Tibial nerve (tissue), 4 donors: ENCODE results near the gene RNASE7. TPM values are rescaled to one million over a fixed set of nuclear protein-coding genes. Genes with fewer than 3 reads are reported as not detected.

Source experiments
- DNase-seq, 2 donors: peaks; one replicate each; pipeline ENCODE4 v3.0.0-alpha.2; 2019; ENCODE audit warnings: low spot score in 2 of 2
- H3K27ac ChIP-seq, 4 donors: fragments of 200-600 bp; sonication (generic) in 3 of 4; one replicate each; pipeline ENCODE4 v1.5.1; 2017 to 2019; ENCODE audit warnings: mild to moderate bottlenecking in 1 of 4
- H3K27me3 ChIP-seq, 2 donors: fragments of 200-600 bp; sonication (generic) in 1 of 2; one replicate each; pipeline versions ENCODE4 v1.5.1 to v1.6.0; 2017 to 2019
- H3K36me3 ChIP-seq, 3 donors: fragments of 200-600 bp; sonication (generic); one replicate each; pipeline ENCODE4 v1.5.1; 2018 to 2019
- H3K4me1 ChIP-seq, 4 donors: fragments of 200-600 bp; sonication (generic) in 3 of 4; one replicate each; pipeline ENCODE4 v1.5.1; 2017 to 2019
- H3K4me3 ChIP-seq, 4 donors: fragments of 200-600 bp; sonication (generic) in 3 of 4; one replicate each; pipeline ENCODE4 v1.5.1; 2017 to 2019; ENCODE audit warnings: mild to moderate bottlenecking in 1 of 4, moderate library complexity in 1 of 4
- H3K9me3 ChIP-seq, 4 donors: fragments of 200-600 bp; sonication (generic) in 3 of 4; one replicate each; pipeline ENCODE4 v1.5.1; 2017 to 2019
- EP300 ChIP-seq, 2 donors: sonication (generic); formaldehyde crosslinking; IDR thresholded peaks; one replicate each; pipeline ENCODE4 v1.6.1; 2017; ENCODE audit warnings: antibody characterized with exemption in 2 of 2, mild to moderate bottlenecking in 1 of 2
- POLR2A ChIP-seq, 2 donors: fragments of 450-650 bp; IDR thresholded peaks; one replicate each; pipeline ENCODE4 v1.6.1; 2017; ENCODE audit warnings: antibody characterized with exemption in 2 of 2, mild to moderate bottlenecking in 2 of 2, moderate library complexity in 2 of 2
- WGBS, 2 donors: methylation state at CpG; one replicate each; pipeline ENCODE4 v1.1.5; 2018; 5-methylcytosine and 5-hydroxymethylcytosine counted together
- total RNA-seq, 4 donors: library from RNA; depleted of rRNA; stranded (reverse); fragments of >200 nt; gene quantifications; one replicate each; pipeline ENCODE4 v1.1.0, GENCODE V29; 2016
- TF ChIP-seq, protein P1 (sequence below), 5 experiments: fragments of 200-600 bp in 3 of 5; fragments of 450-650 bp in 2 of 5; sonication (generic) in 3 of 5; IDR thresholded peaks; one replicate each; pipeline ENCODE4 v1.5.1; 2016 to 2019; ENCODE audit warnings: antibody characterized with exemption in 5 of 5, mild to moderate bottlenecking in 3 of 5, moderate library complexity in 2 of 5

RNASE7 gene
- total RNA-seq: not detected

- Histone ChIP-seq H3K36me3 (no peaks in the 10 kb centered on the region), H3K27me3 (no peaks in the 10 kb centered on the region), H3K4me3 (no peak within 1 kb of the TSS), H3K4me1 (peaks cover 0 to 53% (median 30%) of the 10 kb centered on the region in 4 donors), H3K27ac (no peak within 1 kb of the TSS), H3K9me3 (no peaks in the 10 kb centered on the region)
- TF ChIP-seq EP300 (IDR thresholded peaks at IDR 0.05) (no peak), POLR2A (IDR thresholded peaks at IDR 0.05) (no peak)
- TF ChIP-seq, protein P1, sequence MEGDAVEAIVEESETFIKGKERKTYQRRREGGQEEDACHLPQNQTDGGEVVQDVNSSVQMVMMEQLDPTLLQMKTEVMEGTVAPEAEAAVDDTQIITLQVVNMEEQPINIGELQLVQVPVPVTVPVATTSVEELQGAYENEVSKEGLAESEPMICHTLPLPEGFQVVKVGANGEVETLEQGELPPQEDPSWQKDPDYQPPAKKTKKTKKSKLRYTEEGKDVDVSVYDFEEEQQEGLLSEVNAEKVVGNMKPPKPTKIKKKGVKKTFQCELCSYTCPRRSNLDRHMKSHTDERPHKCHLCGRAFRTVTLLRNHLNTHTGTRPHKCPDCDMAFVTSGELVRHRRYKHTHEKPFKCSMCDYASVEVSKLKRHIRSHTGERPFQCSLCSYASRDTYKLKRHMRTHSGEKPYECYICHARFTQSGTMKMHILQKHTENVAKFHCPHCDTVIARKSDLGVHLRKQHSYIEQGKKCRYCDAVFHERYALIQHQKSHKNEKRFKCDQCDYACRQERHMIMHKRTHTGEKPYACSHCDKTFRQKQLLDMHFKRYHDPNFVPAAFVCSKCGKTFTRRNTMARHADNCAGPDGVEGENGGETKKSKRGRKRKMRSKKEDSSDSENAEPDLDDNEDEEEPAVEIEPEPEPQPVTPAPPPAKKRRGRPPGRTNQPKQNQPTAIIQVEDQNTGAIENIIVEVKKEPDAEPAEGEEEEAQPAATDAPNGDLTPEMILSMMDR (IDR thresholded peaks at IDR 0.05): no peak
- DNase-seq: no peak
- 74 to 77% methylated on average over 11 of the region's 11 CpGs for WGBS, 2 donors
Observed at GRCh38 chr14:21041676-21042433, at the start of gene RNASE7. TSS of gene RNASE7 (plus strand) at chr14:21042362. CDS start at chr14:21042993, 631 bp downstream.

- peaks cover 0 to 72% (median 29%) of the 10 kb centered on the region in 3 donors for H3K36me3 ChIP-seq
Observed at GRCh38 chr14:20996521-20996920, 45.6 kb upstream of the RNASE7 start.

GRCh38 chr14:20997115-20997514 lies 45.0 kb upstream of the RNASE7 start:
- TF ChIP-seq EP300 (IDR thresholded peaks at IDR 0.05): no peak
- TF ChIP-seq, protein P1 (IDR thresholded peaks at IDR 0.05): no peak
- TF ChIP-seq POLR2A (IDR thresholded peaks at IDR 0.05): no peak
- no peaks in the 10 kb centered on the region for H3K9me3 ChIP-seq
- no peak overlapping the region for H3K27ac ChIP-seq
- peaks cover 0 to 66% (median 29%) of the 10 kb centered on the region in 3 donors for H3K36me3 ChIP-seq
- no peak for DNase-seq
- WGBS, 2 donors: 61 to 71% methylated on average over 4 of the region's 4 CpGs
- no peak overlapping the region for H3K4me3 ChIP-seq
- H3K4me1 ChIP-seq: peaks cover 0 to 3% (median 0%) of the 10 kb centered on the region in 4 donors
- H3K27me3 ChIP-seq: no peaks in the 10 kb centered on the region

More at GRCh38 chr14:20996521-20996920, 45.6 kb upstream of the RNASE7 start:
- H3K27ac ChIP-seq: no peak overlapping the region
- no peaks in the 10 kb centered on the region for H3K27me3 ChIP-seq
- WGBS, 2 donors: 82 to 89% methylated on average over 14 of the region's 14 CpGs
- no peaks in the 10 kb centered on the region for H3K9me3 ChIP-seq
- DNase-seq: no peak
- H3K4me3 ChIP-seq: no peak overlapping the region
- peaks cover 0 to 9% (median 2%) of the 10 kb centered on the region in 4 donors for H3K4me1 ChIP-seq
- TF ChIP-seq, protein P1 (IDR thresholded peaks at IDR 0.05): no peak
- TF ChIP-seq POLR2A (IDR thresholded peaks at IDR 0.05) (no peak), EP300 (IDR thresholded peaks at IDR 0.05) (no peak)

DNA sequence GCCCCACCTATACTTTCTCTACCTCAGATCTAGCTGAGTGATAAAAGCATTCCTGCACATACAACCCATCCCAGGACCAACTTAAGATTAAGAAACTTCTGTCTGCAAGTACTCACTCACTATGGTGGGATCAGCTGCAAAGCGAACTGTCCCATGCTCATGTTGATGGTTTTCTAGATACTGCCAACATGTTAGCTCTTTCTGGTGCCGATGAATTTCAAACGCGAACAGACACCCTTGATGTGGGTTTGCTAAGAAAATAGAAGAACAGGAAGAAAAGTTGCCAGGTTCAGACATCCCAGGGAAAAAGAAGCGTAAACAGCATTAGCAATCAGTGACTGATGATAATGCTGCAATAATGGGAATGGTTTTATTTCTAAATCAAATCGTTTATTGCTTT lies 44.6 kb upstream of the RNASE7 start:
- no peak overlapping the region for H3K4me3 ChIP-seq
- no peak overlapping the region for H3K27ac ChIP-seq
- H3K27me3 ChIP-seq: no peaks in the 10 kb centered on the region
- no peaks in the 10 kb centered on the region for H3K9me3 ChIP-seq
- no peaks in the 10 kb centered on the region for H3K4me1 ChIP-seq
- TF ChIP-seq EP300 (IDR thresholded peaks at IDR 0.05): no peak
- TF ChIP-seq, protein P1 (IDR thresholded peaks at IDR 0.05): no peak
- no peak for TF ChIP-seq POLR2A (IDR thresholded peaks at IDR 0.05)
- H3K36me3 ChIP-seq: peaks cover 0 to 62% (median 29%) of the 10 kb centered on the region in 3 donors
- DNase-seq: no peak
- 78 to 83% methylated on average over 6 of the region's 6 CpGs for WGBS, 2 donors

GRCh38 chr14:20998139-20998538 lies 44.0 kb upstream of the RNASE7 start:
- H3K27me3 ChIP-seq: no peaks in the 10 kb centered on the region
- H3K27ac ChIP-seq: no peak overlapping the region
- H3K9me3 ChIP-seq: no peaks in the 10 kb centered on the region
- no peak for DNase-seq
- peaks cover 0 to 56% (median 29%) of the 10 kb centered on the region in 3 donors for H3K36me3 ChIP-seq
- 60 to 72% methylated on average over 3 of the region's 3 CpGs for WGBS, 2 donors
- TF ChIP-seq, protein P1 (IDR thresholded peaks at IDR 0.05): no peak
- TF ChIP-seq EP300 (IDR thresholded peaks at IDR 0.05) (no peak), POLR2A (IDR thresholded peaks at IDR 0.05) (no peak)
- H3K4me3 ChIP-seq: no peak overlapping the region
- H3K4me1 ChIP-seq: no peaks in the 10 kb centered on the region
